Liver (tissue), 9 donors: ENCODE data around the gene ACP4. TPM values are rescaled to one million over a fixed set of nuclear protein-coding genes. Genes with fewer than 3 reads are reported as not detected.

Experiments used
- DNase-seq: peaks from one replicate; pipeline ENCODE4 v3.0.0-alpha.2; 2017; ENCODE audit warnings: low spot score
- H3K27ac ChIP-seq, 2 donors: one replicate each; pipeline ENCODE4 v1.7.0; 2013; ENCODE audit warnings: inconsistent platforms in 2 of 2, low read length in 2 of 2, control low read depth in 1 of 2, low read depth in 1 of 2, mild to moderate bottlenecking in 1 of 2
- H3K27me3 ChIP-seq, 4 donors: one replicate each; pipeline versions ENCODE4 v1.6.1 to v1.7.0; 2013; ENCODE audit warnings: low read length in 3 of 4, inconsistent platforms in 1 of 4, mild to moderate bottlenecking in 1 of 4, moderate library complexity in 1 of 4; ENCODE audit not compliant: control insufficient read depth in 4 of 4, insufficient read depth in 4 of 4
- H3K36me3 ChIP-seq, 4 donors: one replicate each; pipeline versions ENCODE4 v1.6.1 to v1.7.0; 2013; ENCODE audit warnings: low read length in 3 of 4, mild to moderate bottlenecking in 3 of 4, low read depth in 1 of 4, moderate library complexity in 1 of 4; ENCODE audit not compliant: control insufficient read depth in 4 of 4, insufficient read depth in 3 of 4
- H3K4me1 ChIP-seq, 4 donors: one replicate each; pipeline versions ENCODE4 v1.6.1 to v1.7.0; 2013; ENCODE audit warnings: low read length in 3 of 4, mild to moderate bottlenecking in 3 of 4, moderate library complexity in 1 of 4; ENCODE audit not compliant: control insufficient read depth in 4 of 4, insufficient read depth in 4 of 4
- H3K4me3 ChIP-seq, 3 donors: one replicate each; pipeline versions ENCODE4 v1.6.1 to v1.7.0; 2013; ENCODE audit warnings: low read length in 3 of 3, control low read depth in 1 of 3, low read depth in 1 of 3, mild to moderate bottlenecking in 1 of 3
- H3K9ac ChIP-seq, 2 donors: one replicate each; pipeline ENCODE4 v1.7.0; 2013; ENCODE audit warnings: low read length in 2 of 2, mild to moderate bottlenecking in 2 of 2, moderate library complexity in 2 of 2, control low read depth in 1 of 2, low read depth in 1 of 2
- H3K9me3 ChIP-seq, 4 donors: one replicate each; pipeline versions ENCODE4 v1.6.1 to v1.7.0; 2013; ENCODE audit warnings: low read length in 3 of 4; ENCODE audit not compliant: control insufficient read depth in 4 of 4
- EGR1 ChIP-seq, 2 donors: IDR thresholded peaks; 2 replicates each; pipeline ENCODE4 v1.6.1; 2016 to 2018; ENCODE audit warnings: antibody characterized with exemption in 2 of 2, low read depth in 2 of 2
- FOXA1 ChIP-seq: IDR thresholded peaks from 2 replicates; pipeline ENCODE4 v1.6.1; 2016; ENCODE audit warnings: antibody characterized with exemption
- GABPA ChIP-seq, 2 donors: IDR thresholded peaks in 1 of 2; conservative IDR thresholded peaks in 1 of 2; 2 replicates each; pipeline ENCODE4 v1.6.1; 2016; ENCODE audit warnings: antibody characterized with exemption in 2 of 2, mild to moderate bottlenecking in 1 of 2, moderate library complexity in 1 of 2
- HNF4A ChIP-seq, 2 donors: conservative IDR thresholded peaks; 2 replicates each; pipeline ENCODE4 v1.6.1; 2016; ENCODE audit warnings: antibody characterized with exemption in 2 of 2, mild to moderate bottlenecking in 2 of 2
- NR2F2 ChIP-seq: IDR thresholded peaks from 2 replicates; pipeline ENCODE4 v1.6.1; 2016; ENCODE audit warnings: antibody characterized with exemption
- SP1 ChIP-seq: IDR thresholded peaks from 2 replicates; pipeline ENCODE4 v1.6.1; 2018; ENCODE audit warnings: antibody characterized with exemption, mild to moderate bottlenecking
- WGBS: extraction: QIAGEN DNeasy Blood & Tissue Kit; methylation state at CpG from one replicate; pipeline ENCODE4 v1.1.7; 2013; 5-methylcytosine and 5-hydroxymethylcytosine counted together
- polyA plus RNA-seq, 2 donors: library from polyadenylated mRNA; stranded (reverse) in 1 of 2; unstranded in 1 of 2; fragments of 200-250 nt in 1 of 2; fragments of >200 nt in 1 of 2; fragmentation: Nextera tagmentation in 1 of 2; extraction: Ambion mirVana in 1 of 2; gene quantifications; one replicate each; pipeline versions ENCODE4 v1.2.1 to v1.2.3, GENCODE V29; 2013 to 2015
- total RNA-seq, 2 donors: library from RNA; depleted of rRNA; stranded (reverse); fragments of >200 nt; gene quantifications; one replicate each; pipeline ENCODE4 v1.2.3, GENCODE V29; 2014
- TF ChIP-seq, protein P1 (sequence below): fragments of 150-350 bp; IDR thresholded peaks from 2 replicates; pipeline ENCODE4 v1.5.1; 2017; ENCODE audit warnings: improper control_type of control experiment, low read depth, low read length; ENCODE audit not compliant: missing input control
- TF ChIP-seq, protein P2 (sequence below): IDR thresholded peaks from 2 replicates; pipeline ENCODE4 v1.6.1; 2016; ENCODE audit warnings: antibody characterized with exemption, mild to moderate bottlenecking
- TF ChIP-seq, protein P3 (sequence below): IDR thresholded peaks from 2 replicates; pipeline ENCODE4 v1.6.1; 2016; ENCODE audit warnings: antibody characterized with exemption
- donor health status: healthy.
- donor health status: healthy.
- donor health status: healthy.
- donor health status: healthy.
- donor health status: healthy.

The ACP4 gene
- total and polyA plus RNA-seq, 4 donors: 0.06 to 0.19 TPM; not detected in 2

- H3K9me3 ChIP-seq: no peaks in the 10 kb centered on the region
- DNase-seq: no peak
- TF ChIP-seq HNF4A (conservative IDR thresholded peaks at IDR 0.05): no peak
- TF ChIP-seq, protein P1, sequence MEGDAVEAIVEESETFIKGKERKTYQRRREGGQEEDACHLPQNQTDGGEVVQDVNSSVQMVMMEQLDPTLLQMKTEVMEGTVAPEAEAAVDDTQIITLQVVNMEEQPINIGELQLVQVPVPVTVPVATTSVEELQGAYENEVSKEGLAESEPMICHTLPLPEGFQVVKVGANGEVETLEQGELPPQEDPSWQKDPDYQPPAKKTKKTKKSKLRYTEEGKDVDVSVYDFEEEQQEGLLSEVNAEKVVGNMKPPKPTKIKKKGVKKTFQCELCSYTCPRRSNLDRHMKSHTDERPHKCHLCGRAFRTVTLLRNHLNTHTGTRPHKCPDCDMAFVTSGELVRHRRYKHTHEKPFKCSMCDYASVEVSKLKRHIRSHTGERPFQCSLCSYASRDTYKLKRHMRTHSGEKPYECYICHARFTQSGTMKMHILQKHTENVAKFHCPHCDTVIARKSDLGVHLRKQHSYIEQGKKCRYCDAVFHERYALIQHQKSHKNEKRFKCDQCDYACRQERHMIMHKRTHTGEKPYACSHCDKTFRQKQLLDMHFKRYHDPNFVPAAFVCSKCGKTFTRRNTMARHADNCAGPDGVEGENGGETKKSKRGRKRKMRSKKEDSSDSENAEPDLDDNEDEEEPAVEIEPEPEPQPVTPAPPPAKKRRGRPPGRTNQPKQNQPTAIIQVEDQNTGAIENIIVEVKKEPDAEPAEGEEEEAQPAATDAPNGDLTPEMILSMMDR: peak; percentile 4
- no peaks in the 10 kb centered on the region for H3K4me1 ChIP-seq
- H3K9ac ChIP-seq: no peak overlapping the region
- H3K36me3 ChIP-seq: peaks cover 6 to 29% (median 8%) of the 10 kb centered on the region in 4 donors
- no peak overlapping the region for H3K4me3 ChIP-seq
- no peaks in the 10 kb centered on the region for H3K27me3 ChIP-seq
- 28% methylated on average over 16 of the region's 16 CpGs for WGBS
- no peak overlapping the region for H3K27ac ChIP-seq
Observed at GRCh38 chr19:50794074-50794875, 4.1 kb downstream of the ACP4 start.

- H3K9me3 ChIP-seq: no peaks in the 10 kb centered on the region
- TF ChIP-seq GABPA (IDR thresholded peaks at IDR 0.05 in 1 of 2, conservative IDR thresholded peaks at IDR 0.05 in 1 of 2): no peak
- TF ChIP-seq SP1: no peak
- no peak for TF ChIP-seq EGR1 (IDR thresholded peaks at IDR 0.05; ENCODE audit: low read depth in 2 of 2)
- TF ChIP-seq FOXA1: no peak
- TF ChIP-seq, protein P2, sequence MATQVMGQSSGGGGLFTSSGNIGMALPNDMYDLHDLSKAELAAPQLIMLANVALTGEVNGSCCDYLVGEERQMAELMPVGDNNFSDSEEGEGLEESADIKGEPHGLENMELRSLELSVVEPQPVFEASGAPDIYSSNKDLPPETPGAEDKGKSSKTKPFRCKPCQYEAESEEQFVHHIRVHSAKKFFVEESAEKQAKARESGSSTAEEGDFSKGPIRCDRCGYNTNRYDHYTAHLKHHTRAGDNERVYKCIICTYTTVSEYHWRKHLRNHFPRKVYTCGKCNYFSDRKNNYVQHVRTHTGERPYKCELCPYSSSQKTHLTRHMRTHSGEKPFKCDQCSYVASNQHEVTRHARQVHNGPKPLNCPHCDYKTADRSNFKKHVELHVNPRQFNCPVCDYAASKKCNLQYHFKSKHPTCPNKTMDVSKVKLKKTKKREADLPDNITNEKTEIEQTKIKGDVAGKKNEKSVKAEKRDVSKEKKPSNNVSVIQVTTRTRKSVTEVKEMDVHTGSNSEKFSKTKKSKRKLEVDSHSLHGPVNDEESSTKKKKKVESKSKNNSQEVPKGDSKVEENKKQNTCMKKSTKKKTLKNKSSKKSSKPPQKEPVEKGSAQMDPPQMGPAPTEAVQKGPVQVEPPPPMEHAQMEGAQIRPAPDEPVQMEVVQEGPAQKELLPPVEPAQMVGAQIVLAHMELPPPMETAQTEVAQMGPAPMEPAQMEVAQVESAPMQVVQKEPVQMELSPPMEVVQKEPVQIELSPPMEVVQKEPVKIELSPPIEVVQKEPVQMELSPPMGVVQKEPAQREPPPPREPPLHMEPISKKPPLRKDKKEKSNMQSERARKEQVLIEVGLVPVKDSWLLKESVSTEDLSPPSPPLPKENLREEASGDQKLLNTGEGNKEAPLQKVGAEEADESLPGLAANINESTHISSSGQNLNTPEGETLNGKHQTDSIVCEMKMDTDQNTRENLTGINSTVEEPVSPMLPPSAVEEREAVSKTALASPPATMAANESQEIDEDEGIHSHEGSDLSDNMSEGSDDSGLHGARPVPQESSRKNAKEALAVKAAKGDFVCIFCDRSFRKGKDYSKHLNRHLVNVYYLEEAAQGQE: no peak
- TF ChIP-seq, protein P3, sequence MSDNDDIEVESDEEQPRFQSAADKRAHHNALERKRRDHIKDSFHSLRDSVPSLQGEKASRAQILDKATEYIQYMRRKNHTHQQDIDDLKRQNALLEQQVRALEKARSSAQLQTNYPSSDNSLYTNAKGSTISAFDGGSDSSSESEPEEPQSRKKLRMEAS: no peak
- TF ChIP-seq, protein P1: no peak
- no peak for TF ChIP-seq NR2F2
- H3K4me3 ChIP-seq: no peak overlapping the region
- 60% methylated on average over 18 of the region's 18 CpGs for WGBS
- no peaks in the 10 kb centered on the region for H3K4me1 ChIP-seq
- no peak overlapping the region for H3K9ac ChIP-seq
- no peaks in the 10 kb centered on the region for H3K27me3 ChIP-seq
- H3K36me3 ChIP-seq: peaks cover 6 to 33% (median 8%) of the 10 kb centered on the region in 4 donors
- DNase-seq: no peak
- H3K27ac ChIP-seq: no peak overlapping the region
Observed at GRCh38 chr19:50794876-50795663, 4.9 kb downstream of the ACP4 start.
